HG02840 (cell line): ENCODE measurements around the gene ANKRD11.
"Not testable (repeated sequence)": the region's sequence is repeated elsewhere in the genome, so short reads cannot be mapped to it uniquely, and the experiment has no call there.

Experiments used
- ATAC-seq: cut with Tn5 transposase; IDR thresholded peaks from one replicate; pipeline ENCODE4 v1.9.1; 2021; ENCODE audit warnings: mild to moderate bottlenecking, moderate library complexity, moderate number of reproducible peaks; ENCODE audit not compliant: unreplicated experiment, low FRiP score

Gene ANKRD11

DNA sequence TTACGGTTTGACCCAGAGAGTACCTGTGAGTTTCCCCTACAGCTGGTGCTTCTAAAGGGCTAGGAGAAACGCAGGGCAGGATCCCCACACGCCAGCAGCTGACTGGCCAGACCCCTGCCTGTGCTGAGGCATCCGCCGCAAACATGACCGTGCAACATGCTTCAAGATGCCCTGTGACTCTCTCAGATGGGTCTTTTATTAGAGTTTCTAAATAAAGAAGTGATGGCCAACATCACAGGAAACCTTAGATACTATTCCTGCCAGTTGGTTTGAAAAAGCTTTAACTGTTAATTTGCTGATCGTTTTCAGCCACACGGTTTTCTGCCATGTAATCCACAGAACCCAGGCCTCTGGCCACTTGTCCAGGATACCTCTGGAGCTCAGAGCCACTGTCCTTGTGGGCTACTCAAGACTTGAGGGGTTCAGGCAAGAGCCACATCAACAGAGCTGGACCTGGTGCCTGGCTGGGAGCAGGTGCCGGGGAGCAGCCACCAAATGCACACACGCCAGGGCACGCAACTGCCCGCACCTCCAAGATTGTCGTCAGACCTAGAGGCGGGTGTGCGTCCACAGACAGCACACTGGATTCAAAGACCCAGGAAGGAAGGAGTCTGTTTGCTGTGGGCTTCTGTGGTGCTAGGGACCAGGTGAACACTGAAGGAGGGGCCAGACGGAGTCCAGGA is 154.4 kb downstream of the ANKRD11 start:
- no peak for ATAC-seq

- ATAC-seq, result no peak
These were observed 155.2 kb downstream of the ANKRD11 start for GRCh38 chr16:89334988-89335802.

DNA sequence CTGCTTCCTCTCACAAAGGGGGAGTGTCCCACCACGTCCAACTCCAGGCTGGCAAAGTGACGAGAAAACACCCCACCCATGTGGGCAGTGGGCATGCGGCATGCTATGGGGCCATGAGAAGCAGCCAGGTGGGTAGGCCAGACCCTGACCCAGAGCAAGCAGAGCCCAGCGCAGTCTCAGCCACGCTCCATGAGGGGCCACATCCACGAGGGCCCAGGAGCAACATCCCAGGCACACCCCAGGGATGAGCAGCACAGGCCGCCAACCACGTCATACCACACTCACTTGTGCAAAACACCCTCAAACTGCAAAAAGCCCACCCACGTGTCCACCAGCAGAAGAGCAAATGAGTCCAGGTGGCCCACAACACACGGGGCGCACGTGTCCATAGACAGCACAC is 155.9 kb downstream of the ANKRD11 start:
- no peak for ATAC-seq

- no peak for ATAC-seq
These were observed 156.3 kb downstream of the ANKRD11 start for GRCh38 chr16:89334050-89334449.

GRCh38 chr16:89333401-89334001 is 156.9 kb downstream of the ANKRD11 start:
- ATAC-seq, result not testable (repeated sequence)

DNA sequence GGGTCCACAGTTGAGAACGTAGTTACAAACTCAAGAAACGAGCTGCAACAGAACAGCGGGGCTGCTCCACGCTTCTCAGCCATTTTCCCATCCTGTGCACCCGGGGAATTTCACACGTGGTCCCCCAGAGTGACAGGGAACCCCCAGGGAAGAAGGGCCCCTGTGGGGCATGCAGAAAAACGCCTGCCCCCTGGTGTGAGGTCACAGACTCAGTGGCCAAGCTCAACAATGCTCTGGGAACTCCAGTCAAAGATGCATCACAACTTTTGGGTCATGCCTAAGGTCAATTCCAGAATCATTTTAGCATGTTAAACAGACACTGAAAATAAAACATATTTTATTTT is 157.5 kb downstream of the ANKRD11 start:
- ATAC-seq, result no peak

DNA sequence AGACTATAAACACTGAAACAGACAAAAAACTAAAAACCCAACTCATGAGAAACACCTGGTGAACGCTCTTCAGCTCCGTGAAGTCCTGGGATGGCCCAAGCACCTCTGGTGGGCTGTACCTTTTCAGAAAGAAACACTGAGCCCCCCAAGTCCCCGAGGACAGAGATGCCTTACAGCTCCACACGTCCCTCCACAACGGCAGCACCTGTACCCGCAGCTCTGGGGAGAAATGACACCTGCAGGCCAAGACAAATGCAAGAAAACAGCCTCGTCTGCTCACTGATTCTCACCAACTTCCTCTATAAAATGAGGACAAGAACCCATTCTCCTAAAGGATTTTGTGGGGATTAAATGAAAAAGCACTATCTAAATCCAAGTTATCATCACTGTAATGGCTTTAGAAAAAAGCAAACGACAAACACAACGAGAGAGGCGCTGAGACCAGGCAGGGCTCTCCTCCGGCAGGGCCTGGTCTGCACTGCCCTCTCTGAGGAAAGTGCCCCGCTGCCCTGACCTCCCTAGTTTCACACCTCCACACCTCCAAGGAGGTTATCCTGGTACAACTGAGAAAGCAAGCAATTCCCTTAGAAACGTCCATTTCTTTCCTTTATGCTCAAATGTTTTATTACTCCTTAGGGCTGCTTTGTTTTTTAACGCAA is 158.0 kb downstream of the ANKRD11 start:
- no peak for ATAC-seq

DNA sequence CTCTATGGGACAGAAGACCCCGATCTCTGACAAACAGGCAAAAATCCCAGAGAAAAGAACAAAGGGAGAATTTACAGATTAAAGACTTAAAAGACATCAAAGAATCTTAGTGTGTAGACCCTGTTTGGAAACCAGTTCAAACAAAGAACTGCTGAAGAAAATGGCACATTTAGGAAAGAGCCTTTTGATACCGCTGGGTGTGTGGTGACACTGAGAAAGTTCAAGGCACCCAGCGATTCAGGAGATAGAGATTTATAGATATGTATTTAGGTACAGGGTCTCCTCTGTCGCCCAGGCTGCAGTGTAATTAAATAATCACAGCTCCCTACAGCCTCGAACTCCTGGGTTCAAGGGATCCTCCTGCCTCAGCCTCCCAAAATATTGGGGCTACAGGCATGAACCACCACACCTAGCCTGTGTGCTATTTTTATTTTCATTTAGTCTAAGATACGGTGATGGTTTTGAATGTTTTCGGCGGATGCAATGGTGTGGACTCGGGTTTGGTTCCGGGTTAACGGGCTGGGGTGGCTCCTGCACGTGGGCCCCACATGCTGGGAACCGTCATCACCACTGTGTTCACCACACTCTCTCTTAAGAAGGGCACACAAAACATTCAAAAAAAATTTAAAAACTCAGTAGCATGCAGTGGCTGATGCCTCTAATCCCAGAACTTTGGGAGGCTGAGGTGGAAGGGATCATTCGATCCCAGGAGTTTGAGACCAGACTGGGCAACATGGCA is 158.8 kb downstream of the ANKRD11 start:
- no peak for ATAC-seq

DNA sequence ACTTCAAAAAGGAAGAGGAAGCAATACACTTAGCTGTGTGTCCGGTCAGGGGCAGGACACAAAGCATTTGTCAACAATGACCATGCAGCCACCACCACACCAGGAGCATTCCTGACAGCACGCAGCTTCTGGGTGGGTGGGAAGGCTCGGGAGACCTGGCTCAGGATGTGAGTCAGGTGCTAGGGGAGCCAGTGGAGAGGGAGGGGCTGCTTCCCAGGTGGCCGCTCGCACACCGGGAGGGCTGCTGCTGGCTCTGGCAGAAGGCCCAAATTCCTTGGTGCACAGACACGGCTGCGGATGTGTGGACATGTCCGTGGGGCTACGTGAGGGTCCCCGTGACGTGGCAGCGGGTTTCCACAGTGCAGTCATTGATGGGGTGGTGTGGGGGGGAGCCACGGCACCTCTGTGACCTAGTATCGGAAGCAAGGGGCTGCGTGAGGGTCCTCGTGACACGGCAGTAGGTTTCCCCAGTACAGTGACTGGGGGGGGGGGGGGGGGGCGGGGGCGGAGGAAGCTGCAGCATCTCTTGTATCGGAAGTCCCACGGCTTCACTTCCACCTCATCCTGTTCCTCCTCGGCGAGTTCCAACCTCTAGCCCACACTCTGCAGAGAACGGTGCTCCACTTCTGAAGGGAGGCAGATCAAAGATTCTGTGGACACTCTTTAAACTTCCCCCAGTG is 160.0 kb downstream of the ANKRD11 start:
- no peak for ATAC-seq

DNA sequence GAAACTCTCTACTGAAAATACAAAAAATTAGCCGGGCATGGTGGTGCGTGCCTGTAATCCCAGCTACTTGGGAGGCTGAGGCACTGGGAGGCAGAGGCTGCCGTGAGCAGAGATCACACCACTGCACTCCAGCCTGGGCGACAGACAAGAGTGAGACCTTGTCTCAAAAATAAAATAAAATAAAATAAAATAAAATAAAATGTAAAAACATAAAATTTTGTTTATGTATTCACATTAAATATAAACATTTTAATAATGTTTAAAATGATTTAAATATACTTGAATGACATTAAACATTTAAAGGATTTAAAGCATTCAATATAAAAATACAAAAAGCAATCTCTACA is 160.6 kb downstream of the ANKRD11 start:
- ATAC-seq, result not testable (repeated sequence)

GRCh38 chr16:89328412-89329400 is 161.7 kb downstream of the ANKRD11 start:
- not testable (repeated sequence) for ATAC-seq

DNA sequence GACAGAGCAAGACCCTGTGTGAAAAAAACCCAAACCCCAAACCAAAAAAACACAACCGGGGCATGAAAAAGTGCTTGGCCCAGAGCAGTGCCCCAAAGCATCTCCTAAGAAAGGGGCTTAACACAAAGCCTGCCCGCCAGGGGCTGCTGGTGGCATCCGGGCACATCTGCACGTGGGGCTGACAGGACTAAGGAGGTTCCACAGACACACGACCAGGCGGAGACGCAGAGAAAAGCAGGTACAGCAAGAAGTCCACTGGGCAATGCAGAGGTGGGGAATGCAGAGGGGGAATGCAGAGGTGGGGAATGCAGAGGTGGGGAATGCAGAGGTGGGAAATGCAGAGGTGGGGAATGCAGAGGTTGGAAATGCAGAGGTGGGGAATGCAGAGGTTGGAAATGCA is 163.6 kb downstream of the ANKRD11 start:
- no peak for ATAC-seq

DNA sequence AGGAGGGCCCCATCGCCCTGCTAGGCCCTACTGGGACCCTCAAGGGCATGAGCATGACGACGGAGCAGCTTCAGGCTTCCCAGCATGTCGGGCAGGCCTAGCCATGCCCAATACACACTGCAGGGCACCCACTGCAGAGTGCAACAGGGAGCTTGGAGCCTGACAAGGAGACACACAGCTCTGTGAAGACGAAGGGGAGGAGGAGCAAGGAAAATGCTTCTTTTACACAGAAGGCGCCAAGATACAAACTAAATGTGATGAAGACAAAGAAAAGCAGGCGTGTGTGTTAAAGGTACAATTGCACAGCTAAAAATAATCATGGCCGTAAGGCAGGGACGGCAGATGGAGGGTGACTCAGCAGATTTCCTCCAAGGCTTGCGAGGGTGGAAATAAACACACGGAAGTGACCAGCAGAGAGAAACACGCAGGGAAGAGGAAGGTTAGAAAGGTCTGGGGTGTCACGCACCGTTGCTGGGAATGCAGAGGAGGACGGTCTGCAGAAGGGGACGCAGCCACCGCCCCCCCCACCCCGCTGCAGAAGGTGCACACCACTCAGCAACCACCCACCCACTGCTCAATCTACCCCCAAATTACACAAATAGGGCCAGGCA is 164.4 kb downstream of the ANKRD11 start:
- no peak for ATAC-seq

DNA sequence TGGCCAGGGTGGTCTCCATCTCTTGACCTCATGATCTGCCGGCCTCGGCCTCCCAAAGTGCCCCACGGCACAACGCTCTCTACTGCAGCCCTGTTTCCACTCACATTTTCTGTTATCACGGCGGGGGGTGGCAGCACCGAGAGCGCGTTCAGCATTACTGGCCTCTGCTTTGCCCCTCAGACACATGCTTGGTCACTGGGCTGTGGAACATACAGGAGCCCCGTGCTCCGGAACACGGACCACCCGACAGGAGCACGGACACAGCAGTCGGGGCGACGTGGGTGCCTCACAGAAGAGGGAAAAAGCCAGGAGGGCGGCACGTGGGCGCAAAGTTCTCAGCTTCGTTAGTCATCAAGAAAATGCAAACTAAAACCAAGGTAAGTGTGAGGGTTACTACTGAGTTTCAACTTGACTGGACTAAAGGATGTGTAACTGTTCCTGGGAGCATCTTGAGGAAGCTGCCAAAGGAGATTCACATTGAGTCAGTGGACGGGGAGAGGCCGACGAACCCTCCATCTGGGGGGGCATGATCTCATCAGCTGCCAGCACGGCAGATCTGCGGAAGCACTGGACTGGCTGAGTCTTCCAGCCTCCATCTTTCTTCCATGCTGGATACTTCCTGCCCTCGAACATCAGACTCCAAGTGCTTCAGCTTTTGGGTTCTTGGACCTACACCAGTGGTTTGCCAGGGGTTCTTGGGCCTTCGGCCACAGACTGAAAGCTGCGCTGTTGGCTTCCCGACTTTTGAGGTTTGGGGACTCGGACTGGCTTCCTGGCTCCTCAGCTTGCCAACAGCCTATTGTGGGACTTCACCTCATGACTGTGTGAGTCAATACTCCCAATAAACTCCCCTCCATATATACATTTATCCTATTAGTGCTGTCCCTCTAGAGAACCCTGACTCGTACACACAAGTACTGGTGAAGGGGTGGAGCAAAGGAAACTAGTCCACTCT is 166.0 kb downstream of the ANKRD11 start:
- no peak for ATAC-seq

DNA sequence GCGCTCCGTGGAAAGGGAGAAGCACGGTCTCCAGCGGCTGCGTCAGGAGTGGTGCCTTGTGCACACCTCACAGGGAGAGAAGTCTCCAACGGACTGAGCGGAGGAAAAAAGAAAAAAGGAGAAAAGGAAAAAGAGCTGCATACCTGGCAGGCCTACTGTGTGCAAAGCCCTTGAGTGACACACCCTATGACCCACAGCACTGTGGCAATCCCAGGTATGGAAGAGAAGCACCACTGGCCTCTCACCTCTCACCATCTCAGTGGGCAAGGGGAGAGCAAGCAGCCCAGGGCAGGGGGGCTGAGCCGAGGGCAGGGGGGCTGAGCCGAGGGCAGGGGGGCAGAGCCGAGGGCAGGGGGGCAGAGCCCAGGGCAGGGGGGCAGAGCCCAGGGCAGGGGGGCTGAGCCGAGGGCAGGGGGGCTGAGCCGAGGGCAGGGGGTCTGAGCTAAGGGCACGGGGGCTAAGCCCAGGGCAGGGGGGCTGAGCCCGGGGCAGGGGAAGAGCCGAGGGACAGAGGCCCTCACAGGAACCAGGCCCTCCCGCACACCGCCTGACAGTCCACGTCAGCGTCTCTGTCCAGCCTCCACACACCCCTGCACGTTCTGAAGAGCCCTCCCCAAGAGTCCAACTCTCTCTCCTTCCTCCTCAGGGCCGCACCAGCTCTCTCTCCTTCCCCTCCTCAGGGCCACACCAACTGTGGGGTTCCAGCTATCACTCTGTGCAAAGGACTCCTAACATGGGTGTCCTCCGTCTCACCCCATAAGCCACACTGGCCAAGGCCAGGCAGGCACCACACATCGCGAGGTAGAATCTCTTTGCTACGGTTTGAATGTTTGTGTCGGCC is 167.0 kb downstream of the ANKRD11 start:
- ATAC-seq, result no peak

- ATAC-seq, result no peak
These were observed 167.8 kb downstream of the ANKRD11 start for GRCh38 chr16:89322321-89323119.
